OCI-M2 (cell line): ENCODE measurements around the gene SLC12A6.

Experiments
- DNase-seq: peaks from one replicate; lab custom pipeline; 2025; ENCODE audit not compliant: unreplicated experiment; lab: John Stamatoyannopoulos, UW

SLC12A6 gene

GRCh38 chr15:34331809-34332208 lies 5.8 kb downstream of the SLC12A6 start:
- DNase-seq: no peak

GRCh38 chr15:34330279-34330678 lies 7.3 kb downstream of the SLC12A6 start:
- no peak for DNase-seq

- DNase-seq: no peak
These were observed 8.6 kb downstream of the SLC12A6 start for GRCh38 chr15:34329006-34329405.

- DNase-seq: no peak
These were observed 9.7 kb downstream of the SLC12A6 start for GRCh38 chr15:34327906-34328305.

GRCh38 chr15:34325368-34325767 lies 12.2 kb downstream of the SLC12A6 start:
- no peak for DNase-seq

GRCh38 chr15:34324933-34325332 lies 12.6 kb downstream of the SLC12A6 start:
- no peak for DNase-seq

- DNase-seq: no peak
These were observed 14.4 kb downstream of the SLC12A6 start for GRCh38 chr15:34323217-34323616.

GRCh38 chr15:34318277-34319079 lies 19.1 kb downstream of the SLC12A6 start:
- DNase-seq: no peak

- no peak for DNase-seq
These were observed 22.8 kb downstream of the SLC12A6 start for GRCh38 chr15:34314491-34315490.

- no peak for DNase-seq
These were observed 26.0 kb downstream of the SLC12A6 start for GRCh38 chr15:34311563-34311962.

GRCh38 chr15:34304613-34305012 lies 33.0 kb downstream of the SLC12A6 start:
- no peak for DNase-seq

- DNase-seq: no peak
These were observed 36.5 kb downstream of the SLC12A6 start for GRCh38 chr15:34301058-34301457.

GRCh38 chr15:34297059-34297458 lies 40.5 kb downstream of the SLC12A6 start:
- no peak for DNase-seq

GRCh38 chr15:34292621-34293020 lies 45.0 kb downstream of the SLC12A6 start:
- DNase-seq: no peak

- DNase-seq: no peak
These were observed 52.6 kb downstream of the SLC12A6 start for GRCh38 chr15:34284937-34285336.

- DNase-seq: no peak
These were observed 55.2 kb downstream of the SLC12A6 start for GRCh38 chr15:34282384-34282783.

- no peak for DNase-seq
These were observed 57.4 kb downstream of the SLC12A6 start for GRCh38 chr15:34280193-34280592.

- DNase-seq: no peak
These were observed 58.2 kb downstream of the SLC12A6 start for GRCh38 chr15:34279368-34279767.

GRCh38 chr15:34275721-34276120 lies 61.9 kb downstream of the SLC12A6 start:
- DNase-seq: no peak

- no peak for DNase-seq
These were observed 62.4 kb downstream of the SLC12A6 start for GRCh38 chr15:34275154-34275553.

GRCh38 chr15:34271493-34271892 lies 66.1 kb downstream of the SLC12A6 start:
- no peak for DNase-seq

GRCh38 chr15:34266751-34267150 lies 70.8 kb downstream of the SLC12A6 start:
- no peak for DNase-seq
